Activated T-cell treated with anti-CD3 and anti-CD28 coated beads, Interleukin-2, amount 50 U/mL, for 72 hours (primary cell): ENCODE results near the gene TMEM42. TPM values are rescaled to one million over a fixed set of nuclear protein-coding genes. Genes with fewer than 3 reads are reported as not detected.
A peak's percentile ranks its signal among the peaks of the same experiment; 100 is the strongest.
"Not testable (repeated sequence)": the region's sequence is repeated elsewhere in the genome, so short reads cannot be mapped to it uniquely, and the experiment has no call there.

ENCODE experiments used
- ATAC-seq, 2 donors: fragments of 150-1000 bp; cut with Tn5 transposase; replicated peaks in 1 of 2; 2 replicates each; pipeline ENCODE4 v1.10.0; 2021; ENCODE audit warnings: moderate library complexity in 2 of 2, mild to moderate bottlenecking in 1 of 2
- DNase-seq, 2 donors: peaks; one replicate each; pipeline ENCODE4 v3.0.0; 2021 to 2022; ENCODE audit warnings: mixed read lengths in 1 of 2
- H3K27ac Mint-ChIP-seq: one replicate; pipeline ENCODE4 v1.8.0; 2022; ENCODE audit warnings: mild to moderate bottlenecking, moderate library complexity, mixed read lengths
- H3K27me3 Mint-ChIP-seq: one replicate; pipeline ENCODE4 v1.8.0; 2022; ENCODE audit warnings: low read depth, mixed read lengths
- H3K36me3 Mint-ChIP-seq, 2 donors: one replicate each; pipeline ENCODE4 v1.8.0; 2022; ENCODE audit warnings: mixed read lengths in 2 of 2, mild to moderate bottlenecking in 1 of 2; ENCODE audit not compliant: insufficient read depth in 2 of 2
- H3K4me1 Mint-ChIP-seq: one replicate; pipeline ENCODE4 v1.8.0; 2022; ENCODE audit warnings: low read depth, mixed read lengths
- H3K4me3 Mint-ChIP-seq, 2 donors: one replicate each; pipeline ENCODE4 v1.8.0; 2022; ENCODE audit warnings: mild to moderate bottlenecking in 2 of 2, mixed read lengths in 2 of 2, moderate library complexity in 2 of 2
- H3K9me3 Mint-ChIP-seq, 2 donors: one replicate each; pipeline ENCODE4 v1.8.0; 2022; ENCODE audit warnings: mixed read lengths in 2 of 2
- total RNA-seq, 2 donors: library from RNA; stranded (reverse); gene quantifications; one replicate each; pipeline ENCODE4 v1.2.3, GENCODE V29; 2022

TMEM42 gene
- total RNA-seq: 10 to 100 TPM; 15.6 to 22.4 TPM

GRCh38 chr3:44861412-44862225 is at the start of gene TMEM42:
TMEM42 (plus strand) TSS chr3:44861912; CDS start chr3:44861925, 13 bp downstream.
- Mint-ChIP-seq H3K27me3 (no peaks in the 10 kb centered on the region), H3K4me1 (peaks cover 40% of the 10 kb centered on the region), H3K27ac (peak within 1 kb of the TSS; percentile 88), H3K4me3 (peak within 1 kb of the TSS; percentile 85 to 91), H3K9me3 (no peaks in the 10 kb centered on the region), H3K36me3 (peaks cover 0 to 2% of the 10 kb centered on the region in 2 donors)
- peak; percentile 91 for DNase-seq
- ATAC-seq: peak; percentile 97

GRCh38 chr3:44814751-44815150 is 47.0 kb upstream of the TMEM42 start:
- DNase-seq: no peak
- peaks cover 0 to 7% of the 10 kb centered on the region in 2 donors for H3K9me3 Mint-ChIP-seq
- no peak overlapping the region for H3K27ac Mint-ChIP-seq
- no peaks in the 10 kb centered on the region for H3K27me3 Mint-ChIP-seq
- H3K4me3 Mint-ChIP-seq: no peak overlapping the region
- no peak for ATAC-seq
- peaks cover 16 to 46% of the 10 kb centered on the region in 2 donors for H3K36me3 Mint-ChIP-seq
- no peaks in the 10 kb centered on the region for H3K4me1 Mint-ChIP-seq

GRCh38 chr3:44816334-44816733 is 45.4 kb upstream of the TMEM42 start:
- not testable (repeated sequence) for H3K27ac Mint-ChIP-seq, H3K9me3 Mint-ChIP-seq, DNase-seq, H3K4me3 Mint-ChIP-seq, H3K4me1 Mint-ChIP-seq, H3K27me3 Mint-ChIP-seq, ATAC-seq
- peaks cover 19 to 49% of the 10 kb centered on the region in 2 donors for H3K36me3 Mint-ChIP-seq

- DNase-seq, H3K27me3 Mint-ChIP-seq, H3K9me3 Mint-ChIP-seq, ATAC-seq, H3K27ac Mint-ChIP-seq, H3K4me1 Mint-ChIP-seq, H3K4me3 Mint-ChIP-seq: not testable (repeated sequence)
- H3K36me3 Mint-ChIP-seq: peaks cover 28 to 55% of the 10 kb centered on the region in 2 donors
These were observed 40.5 kb upstream of the TMEM42 start for GRCh38 chr3:44821206-44821605.

- no peak overlapping the region for H3K4me3 Mint-ChIP-seq
- peaks cover 1 to 3% of the 10 kb centered on the region in 2 donors for H3K9me3 Mint-ChIP-seq
- H3K27me3 Mint-ChIP-seq: no peaks in the 10 kb centered on the region
- H3K4me1 Mint-ChIP-seq: no peaks in the 10 kb centered on the region
- peaks cover 9 to 47% of the 10 kb centered on the region in 2 donors for H3K36me3 Mint-ChIP-seq
- ATAC-seq: no peak
- no peak overlapping the region for H3K27ac Mint-ChIP-seq
- DNase-seq: no peak
These were observed 36.3 kb upstream of the TMEM42 start for GRCh38 chr3:44825264-44825925.

- Mint-ChIP-seq H3K36me3 (peaks cover 13 to 51% of the 10 kb centered on the region in 2 donors), H3K4me1 (no peaks in the 10 kb centered on the region), H3K27me3 (no peaks in the 10 kb centered on the region), H3K9me3 (peaks cover 1 to 3% of the 10 kb centered on the region in 2 donors), H3K27ac (no peak overlapping the region), H3K4me3 (no peak overlapping the region)
- ATAC-seq: no peak
- no peak for DNase-seq
These were observed 34.5 kb upstream of the TMEM42 start for GRCh38 chr3:44827196-44827595.

- DNase-seq (no peak), ATAC-seq (no peak)
- Mint-ChIP-seq H3K9me3 (peaks cover 4% of the 10 kb centered on the region in 2 donors), H3K4me3 (no peak overlapping the region), H3K4me1 (no peaks in the 10 kb centered on the region), H3K27ac (no peak overlapping the region), H3K27me3 (no peaks in the 10 kb centered on the region), H3K36me3 (peaks cover 10 to 46% of the 10 kb centered on the region in 2 donors)
These were observed 30.5 kb upstream of the TMEM42 start for GRCh38 chr3:44831232-44831631.

GRCh38 chr3:44832032-44832431 is 29.7 kb upstream of the TMEM42 start:
- Mint-ChIP-seq H3K27me3 (no peaks in the 10 kb centered on the region), H3K4me1 (no peaks in the 10 kb centered on the region), H3K27ac (no peak overlapping the region), H3K9me3 (peaks cover 4 to 9% of the 10 kb centered on the region in 2 donors), H3K36me3 (peaks cover 16 to 47% of the 10 kb centered on the region in 2 donors), H3K4me3 (no peak overlapping the region)
- DNase-seq: no peak
- ATAC-seq: no peak

- Mint-ChIP-seq H3K27ac (no peak overlapping the region), H3K9me3 (peaks cover 4 to 9% of the 10 kb centered on the region in 2 donors), H3K36me3 (peaks cover 17 to 55% of the 10 kb centered on the region in 2 donors), H3K27me3 (no peaks in the 10 kb centered on the region), H3K4me1 (no peaks in the 10 kb centered on the region), H3K4me3 (no peak overlapping the region)
- DNase-seq: no peak
- no peak for ATAC-seq
These were observed 28.7 kb upstream of the TMEM42 start for GRCh38 chr3:44832965-44833364.

GRCh38 chr3:44833394-44833793 is 28.3 kb upstream of the TMEM42 start:
- peaks cover 20 to 55% of the 10 kb centered on the region in 2 donors for H3K36me3 Mint-ChIP-seq
- no peak for ATAC-seq
- H3K9me3 Mint-ChIP-seq: peaks cover 4 to 9% of the 10 kb centered on the region in 2 donors
- DNase-seq: no peak
- H3K27me3 Mint-ChIP-seq: no peaks in the 10 kb centered on the region
- H3K27ac Mint-ChIP-seq: no peak overlapping the region
- no peaks in the 10 kb centered on the region for H3K4me1 Mint-ChIP-seq
- no peak overlapping the region for H3K4me3 Mint-ChIP-seq

GRCh38 chr3:44835684-44836083 is 26.0 kb upstream of the TMEM42 start:
- peaks cover 20 to 58% of the 10 kb centered on the region in 2 donors for H3K36me3 Mint-ChIP-seq
- ATAC-seq: no peak
- H3K4me3 Mint-ChIP-seq: no peak overlapping the region
- H3K27ac Mint-ChIP-seq: no peak overlapping the region
- no peak for DNase-seq
- peaks cover 4 to 9% of the 10 kb centered on the region in 2 donors for H3K9me3 Mint-ChIP-seq
- no peaks in the 10 kb centered on the region for H3K27me3 Mint-ChIP-seq
- H3K4me1 Mint-ChIP-seq: no peaks in the 10 kb centered on the region

- H3K36me3 Mint-ChIP-seq: peaks cover 20 to 50% of the 10 kb centered on the region in 2 donors
- ATAC-seq: no peak
These were observed 19.3 kb upstream of the TMEM42 start for GRCh38 chr3:44842376-44842775.

More at GRCh38 chr3:44842376-44842775, 19.3 kb upstream of the TMEM42 start:
- Mint-ChIP-seq H3K27ac (no peak overlapping the region), H3K27me3 (no peaks in the 10 kb centered on the region), H3K9me3 (no peaks in the 10 kb centered on the region), H3K4me3 (no peak overlapping the region), H3K4me1 (no peaks in the 10 kb centered on the region)
- no peak for DNase-seq
